Astrocyte (in vitro differentiated cells and primary cell): Measurements from ENCODE around the gene ARRDC4. TPM values are rescaled to one million over a fixed set of nuclear protein-coding genes. Genes with fewer than 3 reads are reported as not detected.

Experiments
- DNase-seq: peaks from one replicate; pipeline ENCODE4 v3.0.0-alpha.2; 2010; ENCODE audit warnings: low read depth
- FAIRE-seq: peaks from 2 replicates; lab custom pipeline; 2011; peaks lifted over from hg19 to GRCh38; lab: Jason Lieb, UNC
- H2AFZ ChIP-seq: 2 replicates; pipeline ENCODE4 v1.6.0; 2012; ENCODE audit warnings: low read depth, low read length, inconsistent platforms
- H3K27ac ChIP-seq: 2 replicates; pipeline ENCODE4 v1.5.1; 2011; ENCODE audit warnings: low read depth, low read length, inconsistent platforms
- H3K27me3 ChIP-seq: 2 replicates; pipeline ENCODE4 v1.6.0; 2011; ENCODE audit warnings: low read length, inconsistent platforms; ENCODE audit not compliant: insufficient read depth
- H3K36me3 ChIP-seq: 2 replicates; pipeline ENCODE4 v1.5.1; 2011; ENCODE audit warnings: low read length, inconsistent platforms; ENCODE audit not compliant: insufficient read depth
- H3K4me1 ChIP-seq: 2 replicates; pipeline ENCODE4 v1.5.1; 2011; ENCODE audit warnings: low read length, inconsistent platforms; ENCODE audit not compliant: insufficient read depth
- H3K4me2 ChIP-seq: 2 replicates; pipeline ENCODE4 v1.6.0; 2012; ENCODE audit warnings: low read length, inconsistent platforms
- H3K4me3 ChIP-seq: 2 replicates; pipeline ENCODE4 v1.5.1; 2011; ENCODE audit warnings: low read depth, mild to moderate bottlenecking, low read length, inconsistent platforms; ENCODE audit not compliant: insufficient read depth
- H3K79me2 ChIP-seq: 2 replicates; pipeline ENCODE4 v1.6.0; 2012; ENCODE audit warnings: mild to moderate bottlenecking, low read length, inconsistent platforms; ENCODE audit not compliant: insufficient read depth
- H3K9ac ChIP-seq: 2 replicates; pipeline ENCODE4 v1.6.0; 2012; ENCODE audit warnings: mild to moderate bottlenecking, low read length, inconsistent platforms
- H3K9me3 ChIP-seq: 2 replicates; pipeline ENCODE4 v1.5.1; 2012; ENCODE audit warnings: low read depth, mild to moderate bottlenecking, low read length, inconsistent platforms; ENCODE audit not compliant: insufficient read depth
- H4K20me1 ChIP-seq: 2 replicates; pipeline ENCODE4 v1.6.0; 2012; ENCODE audit warnings: low read length, inconsistent platforms; ENCODE audit not compliant: insufficient read depth
- H3K27ac Mint-ChIP-seq: one replicate; pipeline ENCODE4 v1.8.0; 2021; ENCODE audit warnings: mild to moderate bottlenecking, mixed read lengths; ENCODE audit not compliant: unreplicated experiment
- H3K27me3 Mint-ChIP-seq: one replicate; pipeline ENCODE4 v1.8.0; 2021; ENCODE audit warnings: low read depth, mixed read lengths; ENCODE audit not compliant: unreplicated experiment
- H3K36me3 Mint-ChIP-seq: one replicate; pipeline ENCODE4 v1.8.0; 2021; ENCODE audit warnings: low read depth, mixed read lengths; ENCODE audit not compliant: unreplicated experiment
- H3K4me1 Mint-ChIP-seq: one replicate; pipeline ENCODE4 v1.8.0; 2021; ENCODE audit warnings: low read depth, mixed read lengths; ENCODE audit not compliant: unreplicated experiment
- H3K4me3 Mint-ChIP-seq: one replicate; pipeline ENCODE4 v1.8.0; 2021; ENCODE audit warnings: mild to moderate bottlenecking, moderate library complexity, mixed read lengths; ENCODE audit not compliant: unreplicated experiment
- H3K9me3 Mint-ChIP-seq: one replicate; pipeline ENCODE4 v1.8.0; 2021; ENCODE audit warnings: mild to moderate bottlenecking, mixed read lengths; ENCODE audit not compliant: unreplicated experiment
- CTCF ChIP-seq: IDR thresholded peaks from 2 replicates; pipeline ENCODE4 v1.5.1; 2011; ENCODE audit warnings: low read depth, mild to moderate bottlenecking, inconsistent platforms, low read length, moderate library complexity; ENCODE audit not compliant: insufficient read depth
- EZH2 ChIP-seq: IDR thresholded peaks from 2 replicates; pipeline ENCODE4 v1.6.1; 2012; ENCODE audit warnings: mild to moderate bottlenecking, low read length, inconsistent platforms; ENCODE audit not compliant: insufficient read depth
- total RNA-seq: library from RNA; stranded (reverse); gene quantifications from 2 replicates; pipeline ENCODE4 v1.2.1, GENCODE V29; 2021

Gene ARRDC4
- total RNA-seq, 1 donor from 2014 or later = 30.4 TPM

- H3K27me3 Mint-ChIP-seq = peaks cover 3% of the 10 kb centered on the region
Measured at GRCh38 chr15:98018761-98019351, 58.4 kb downstream of the ARRDC4 start.

More at GRCh38 chr15:98018761-98019351, 58.4 kb downstream of the ARRDC4 start:
- Mint-ChIP-seq H3K4me1 (no peaks in the 10 kb centered on the region), H3K36me3 (no peaks in the 10 kb centered on the region), H3K27ac (no peak overlapping the region), H3K4me3 (no peak overlapping the region), H3K9me3 (peaks cover 3% of the 10 kb centered on the region)
- no peak overlapping the region for H2AFZ ChIP-seq
- DNase-seq = no peak
- H3K27ac ChIP-seq = no peak overlapping the region
- no peaks in the 10 kb centered on the region for H3K27me3 ChIP-seq
- no peak for FAIRE-seq
- no peaks in the 10 kb centered on the region for H4K20me1 ChIP-seq
- H3K9me3 ChIP-seq = no peaks in the 10 kb centered on the region
- no peak overlapping the region for H3K4me3 ChIP-seq
- no peak overlapping the region for H3K9ac ChIP-seq
- no peaks in the 10 kb centered on the region for H3K4me1 ChIP-seq
- H3K4me2 ChIP-seq = no peak overlapping the region
- TF ChIP-seq EZH2 (no peak), CTCF (no peak)
- no peaks in the 10 kb centered on the region for H3K79me2 ChIP-seq
- no peaks in the 10 kb centered on the region for H3K36me3 ChIP-seq
